HepG2 (cell line): ENCODE measurements around the gene SEPTIN12. TPM values are rescaled to one million over a fixed set of nuclear protein-coding genes. Genes with fewer than 3 reads are reported as not detected.
A peak's percentile ranks its signal among the peaks of the same experiment; 100 is the strongest.

Experiments used
- ATAC-seq: fragments of 200-7000 bp; cut with Tn5 transposase; 3 replicates; pipeline ENCODE4 v1.9.1; 2020; ENCODE audit warnings: mild to moderate bottlenecking, moderate library complexity
- BruUV-seq: library from RNA; stranded (reverse); fragments of 400-500 nt; replicated peaks from 2 replicates; lab custom pipeline; 2021; lab: Mats Ljungman, UMichigan
- CTCF ChIA-PET: fragments of 300-600 bp; formaldehyde crosslinking; extraction: SDS; loops from one replicate; lab custom pipeline; 2021; ENCODE audit warnings: low total read pairs, inconsistent platforms, low intra/inter-chr PET ratio; lab: Yijun Ruan, JAX
- POLR2A ChIA-PET: fragments of 350-600 bp; sonication (Branson Sonifier 250); formaldehyde crosslinking; loops from one replicate; lab custom pipeline; 2020; ENCODE audit warnings: antibody characterized with exemption, inconsistent platforms; lab: Yijun Ruan, JAX
- DNase-seq: peaks from one replicate; pipeline ENCODE4 v3.0.0-alpha.2; 2015; ENCODE audit warnings: low spot score
- FAIRE-seq: peaks from 3 replicates; lab custom pipeline; 2011; peaks lifted over from hg19 to GRCh38; lab: Jason Lieb, UNC
- H2AFZ ChIP-seq: one replicate; pipeline ENCODE4 v1.6.1; 2011; ENCODE audit warnings: low read length, inconsistent platforms
- H3K27ac ChIP-seq: fragments of 300-600 bp; 3 replicates; pipeline ENCODE4 v1.8.0; 2011; ENCODE audit warnings: mixed run types, mild to moderate bottlenecking, mixed read lengths, low read length, inconsistent platforms; ENCODE audit not compliant: insufficient read depth; ENCODE audit errors: extremely low read length
- H3K27me3 ChIP-seq, 2 experiments: fragments of 200-600 bp in 1 of 2; 2 replicates in 1 of 2; 3 replicates in 1 of 2; pipeline versions ENCODE4 v1.6.0 to v1.8.0; 2011; ENCODE audit warnings: low read length in 2 of 2, mild to moderate bottlenecking in 2 of 2, moderate library complexity in 2 of 2, inconsistent platforms in 1 of 2; ENCODE audit not compliant: insufficient read depth in 2 of 2, control insufficient read depth in 1 of 2
- H3K36me3 ChIP-seq, 2 experiments: fragments of 200-600 bp in 1 of 2; replicated peaks in 1 of 2; 2 replicates in 1 of 2; 3 replicates in 1 of 2; pipeline versions ENCODE4 v1.5.1 to v1.8.0; 2011; ENCODE audit warnings: low read length in 2 of 2, inconsistent platforms in 1 of 2; ENCODE audit not compliant: insufficient read depth in 2 of 2, control insufficient read depth in 1 of 2
- H3K4me1 ChIP-seq: 2 replicates; pipeline ENCODE4 v1.5.1; 2012; ENCODE audit warnings: low read length, inconsistent platforms; ENCODE audit not compliant: insufficient read depth
- H3K4me2 ChIP-seq: 2 replicates; pipeline ENCODE4 v1.6.0; 2011; ENCODE audit warnings: low read depth, low read length, inconsistent platforms
- H3K4me3 ChIP-seq, 3 experiments: fragments of 200-600 bp in 1 of 3; sonication (generic), shearing (Covaris generic) in 1 of 3; replicated peaks in 1 of 3; 2 replicates each; pipeline ENCODE4 v1.5.1; 2011 to 2016; ENCODE audit warnings: low read length in 3 of 3, inconsistent platforms in 2 of 3, low read depth in 2 of 3, mild to moderate bottlenecking in 2 of 3, control low read depth in 1 of 3, mixed read lengths in 1 of 3; ENCODE audit not compliant: insufficient read depth in 1 of 3
- H3K79me2 ChIP-seq: one replicate; pipeline ENCODE4 v1.6.1; 2011; ENCODE audit warnings: low read length, inconsistent platforms; ENCODE audit not compliant: insufficient read depth
- H3K9ac ChIP-seq: 2 replicates; pipeline ENCODE4 v1.6.0; 2011; ENCODE audit warnings: mild to moderate bottlenecking, low read depth, low read length, inconsistent platforms; ENCODE audit not compliant: insufficient read depth
- H3K9me3 ChIP-seq: 2 replicates; pipeline ENCODE4 v1.5.1; 2012; ENCODE audit warnings: mild to moderate bottlenecking, low read length
- H4K20me1 ChIP-seq: 2 replicates; pipeline ENCODE4 v1.6.0; 2011; ENCODE audit warnings: inconsistent platforms, mild to moderate bottlenecking, low read length, moderate library complexity; ENCODE audit not compliant: insufficient read depth
- HNRNPH1 ChIP-seq: fragments of 200-400 bp; formaldehyde crosslinking; optimal IDR thresholded peaks from 2 replicates; pipeline ENCODE3; 2017; ENCODE audit warnings: mild to moderate bottlenecking, low read depth, low read length
- KDM5A ChIP-seq: fragments of 200-600 bp; sonication (generic); IDR thresholded peaks from 2 replicates; pipeline ENCODE4 v1.7.0; 2018; ENCODE audit warnings: antibody characterized with exemption, mild to moderate bottlenecking, low read length, borderline replicate concordance
- KLF16 ChIP-seq, 2 experiments: sonication (generic) in 1 of 2; formaldehyde crosslinking in 1 of 2; IDR thresholded peaks; 2 replicates each; pipeline versions ENCODE4 v1.6.1 to v1.8.0; 2016 to 2023; ENCODE audit warnings: missing genetic modification reagents in 2 of 2, missing compliant biosample characterization in 1 of 2
- PRMT3 ChIP-seq: sonication (generic); formaldehyde crosslinking; IDR thresholded peaks from 2 replicates; pipeline ENCODE4 v1.8.1; 2022; ENCODE audit warnings: low read depth, mild to moderate bottlenecking, moderate library complexity, missing genetic modification reagents, borderline replicate concordance
- RARG ChIP-seq: sonication (generic); formaldehyde crosslinking; IDR thresholded peaks from 2 replicates; pipeline ENCODE4 v1.4.0; 2020; ENCODE audit warnings: low read depth, mild to moderate bottlenecking, missing genetic modification reagents
- SOX6 ChIP-seq, 2 experiments: fragments of 450-650 bp in 1 of 2; sonication (generic) in 1 of 2; formaldehyde crosslinking in 1 of 2; IDR thresholded peaks; 2 replicates each; pipeline versions ENCODE4 v1.4.0 to v1.6.1; 2017 to 2020; ENCODE audit warnings: antibody characterized with exemption in 1 of 2, mild to moderate bottlenecking in 1 of 2, missing genetic modification reagents in 1 of 2
- SP2 ChIP-seq: sonication (generic); formaldehyde crosslinking; IDR thresholded peaks from 2 replicates; pipeline ENCODE4 v1.5.1; 2020; ENCODE audit warnings: mild to moderate bottlenecking, missing genetic modification reagents
- U2AF1 ChIP-seq: fragments of 200-400 bp; formaldehyde crosslinking; optimal IDR thresholded peaks from 2 replicates; pipeline ENCODE3; 2017; ENCODE audit warnings: mild to moderate bottlenecking, low read depth, low read length
- ZFP82 ChIP-seq: sonication (generic); formaldehyde crosslinking; IDR thresholded peaks from 2 replicates; pipeline ENCODE4 v1.5.1; 2020; ENCODE audit warnings: mild to moderate bottlenecking, missing genetic modification reagents, borderline replicate concordance
- ZMAT3 ChIP-seq: sonication (generic); formaldehyde crosslinking; conservative IDR thresholded peaks from 2 replicates; pipeline ENCODE4 v1.7.0; 2021; ENCODE audit warnings: missing genetic modification reagents
- ZMYM4 ChIP-seq: sonication (generic); formaldehyde crosslinking; IDR thresholded peaks from 2 replicates; pipeline ENCODE4 v1.8.1; 2023; ENCODE audit warnings: mild to moderate bottlenecking, missing genetic modification reagents
- ZNF441 ChIP-seq: sonication (generic); formaldehyde crosslinking; IDR thresholded peaks from 2 replicates; pipeline ENCODE4 v1.7.0; 2021; ENCODE audit warnings: missing genetic modification reagents, borderline replicate concordance
- ZNF761 ChIP-seq: sonication (generic); formaldehyde crosslinking; conservative IDR thresholded peaks from 2 replicates; pipeline ENCODE4 v1.4.0; 2020; ENCODE audit warnings: mild to moderate bottlenecking, missing genetic modification reagents
- ZNF816 ChIP-seq: sonication (generic); formaldehyde crosslinking; IDR thresholded peaks from 2 replicates; pipeline ENCODE4 v1.8.0; 2022; ENCODE audit warnings: missing genetic modification reagents, mild to moderate bottlenecking, borderline replicate concordance
- WGBS: methylation state at CpG from one replicate; pipeline ENCODE4 v1.1.6; 2017; ENCODE audit warnings: low lambda C conversion rate; 5-methylcytosine and 5-hydroxymethylcytosine counted together
- in situ Hi-C: cut with HindIII; loops from 2 replicates; pipeline ENCODE4 v1.10.0; 2017; ENCODE audit warnings: low pct_unique_long_range_greater_than_20kb; ENCODE audit not compliant: extremely low pct_ligation_motif_present
- intact Hi-C: fragments of 100-400 bp; cut with micrococcal nuclease; formaldehyde crosslinking; loops from one replicate; pipeline ENCODE4 v1.10.0; 2022; ENCODE audit not compliant: unreplicated experiment
- polyA plus RNA-seq, 8 experiments: library from polyadenylated mRNA; depleted of rRNA in 3 of 8; stranded (reverse) in 7 of 8; unstranded in 1 of 8; fragments of >200 nt; fragmentation: Illumina TruSeq in 4 of 8; extraction: Trizol in 4 of 8; gene quantifications; 2 replicates each; pipeline versions ENCODE4 v1.2.1 to v1.2.3, GENCODE V29; 2011 to 2016; ENCODE audit warnings: low read depth in 4 of 8, missing spikeins in 1 of 8, mixed read lengths in 1 of 8; ENCODE audit not compliant: insufficient read depth in 1 of 8
- total RNA-seq, 5 experiments: library from RNA; depleted of rRNA; stranded (reverse); fragments of >200 nt; fragmentation: Illumina TruSeq; extraction: Trizol; gene quantifications; 2 replicates each; pipeline ENCODE4 v1.2.3, GENCODE V29; 2016; ENCODE audit warnings: low read depth in 1 of 5
- TF ChIP-seq, protein P1 (sequence below): sonication (generic); formaldehyde crosslinking; IDR thresholded peaks from 2 replicates; pipeline ENCODE4 v1.5.1; 2020; ENCODE audit warnings: missing genetic modification reagents, mild to moderate bottlenecking, borderline replicate concordance
- TF ChIP-seq, protein P2 (sequence below): sonication (generic); formaldehyde crosslinking; IDR thresholded peaks from 2 replicates; pipeline ENCODE4 v1.4.0; 2020; ENCODE audit warnings: mild to moderate bottlenecking, missing genetic modification reagents
- TF ChIP-seq, protein P3 (sequence below): sonication (generic); formaldehyde crosslinking; IDR thresholded peaks from 2 replicates; pipeline ENCODE4 v1.8.1; 2023; ENCODE audit warnings: mild to moderate bottlenecking, missing genetic modification reagents, borderline replicate concordance

SEPTIN12 gene
- total and polyA plus RNA-seq, 2 of the 13 experiments (the other 11 are each of a cell fraction or from before 2014, with no cell fraction given) = 0.22 TPM; not detected in 1

DNA sequence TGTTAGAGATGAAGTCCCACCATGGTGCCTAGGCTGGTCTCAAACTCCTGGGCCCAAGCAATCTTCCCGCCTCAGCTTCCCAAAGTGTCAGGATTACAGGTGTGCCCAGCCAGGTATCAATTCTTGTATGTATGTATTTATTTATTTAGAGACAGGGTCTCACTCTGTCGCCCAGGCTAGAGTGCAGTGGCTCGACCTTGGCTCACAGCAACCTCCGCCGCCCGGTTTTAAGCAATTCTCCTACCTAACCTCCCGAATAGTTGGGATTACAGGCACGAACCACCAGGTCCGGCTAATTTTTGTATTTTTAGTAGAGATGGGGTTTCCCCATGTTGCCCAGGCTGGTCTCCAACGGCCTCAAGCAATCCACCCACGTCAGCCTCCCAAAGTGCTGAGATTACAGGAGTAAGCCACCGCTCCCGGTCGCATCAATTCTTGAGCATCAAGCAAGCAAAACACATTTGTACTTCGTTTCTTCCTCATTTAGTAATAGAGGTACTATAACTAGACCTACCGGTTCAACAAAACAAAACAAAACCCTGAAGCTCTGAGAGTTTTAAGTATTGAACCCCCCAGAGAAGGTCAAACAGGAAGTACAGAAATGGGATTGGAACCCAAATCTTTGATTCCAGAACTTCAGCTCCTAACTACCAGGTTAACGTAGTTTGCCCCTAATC lies 20.1 kb downstream of the SEPTIN12 start:
- Histone ChIP-seq H3K36me3 (peaks cover 5 to 17% of the 10 kb centered on the region in 2 experiments; a peak in 3 of 5 replicates), H3K27ac (peak overlapping the region; percentile 77), H3K79me2 (peaks cover 19% of the 10 kb centered on the region), H3K9ac (peak overlapping the region; percentile 92), H3K4me1 (peaks cover 52% of the 10 kb centered on the region), H4K20me1 (no peaks in the 10 kb centered on the region), H2AFZ (peak overlapping the region; percentile 60), H3K4me2 (peak overlapping the region; percentile 99), H3K9me3 (no peaks in the 10 kb centered on the region), H3K27me3 (no peaks in the 10 kb centered on the region; a peak in 2 of 5 replicates), H3K4me3 (peak overlapping the region; percentile 79 to 92 (median 91))
- BruUV-seq = no TSS peak
- ATAC-seq (0 out of 3 replicates have a peak, but pooled peaks have one; percentile 3), DNase-seq (no peak), FAIRE-seq (no peak)
- ChIA-PET POLR2A (interaction anchor here (0.8 to 3.1 kb wide), 16 partner anchors 11 to 190 kb away, joined by 3 to 40 read pairs (median 4); partner anchors contain the start of genes ANKS3, DNAAF8, PPL and ROGDI), CTCF (no interaction called here)
- in situ Hi-C loops (no loop called here), intact Hi-C loops (loop anchor here (2.0 to 5.0 kb wide), 3 partner anchors 35 to 191 kb away; partner anchors contain the start of genes ROGDI and SEC14L5)
- 4% methylated on average over 16 of the region's 17 CpGs for WGBS
- TF ChIP-seq RARG (CRISPR knock-in tag) (0 out of 2 replicates have a peak, but pooled peaks have one; percentile 53), ZFP82 (CRISPR knock-in tag) (peak; percentile 17; the same call in 1 of the 2 replicates), ZNF816 (CRISPR knock-in tag) (peak; percentile 77), HNRNPH1 (no peak), SOX6 (IDR thresholded peaks at IDR 0.05) (no peak), SOX6 (CRISPR knock-in tag; IDR thresholded peaks at IDR 0.05) (no peak), KLF16 (CRISPR knock-in tag; IDR thresholded peaks at IDR 0.05) (no peak), ZNF441 (CRISPR knock-in tag) (no peak), U2AF1 (no peak), SP2 (CRISPR knock-in tag) (0 out of 2 replicates have a peak, but pooled peaks have one; percentile 12), KDM5A (peak; percentile 66; the same call in 1 of the 2 replicates), PRMT3 (0 out of 2 replicates have a peak, but pooled peaks have one; percentile 56), ZMYM4 (no peak), ZNF761 (CRISPR knock-in tag) (no peak), ZMAT3 (CRISPR knock-in tag) (0 out of 2 replicates have a peak, but pooled peaks have one; percentile 14)
- TF ChIP-seq, protein P1, sequence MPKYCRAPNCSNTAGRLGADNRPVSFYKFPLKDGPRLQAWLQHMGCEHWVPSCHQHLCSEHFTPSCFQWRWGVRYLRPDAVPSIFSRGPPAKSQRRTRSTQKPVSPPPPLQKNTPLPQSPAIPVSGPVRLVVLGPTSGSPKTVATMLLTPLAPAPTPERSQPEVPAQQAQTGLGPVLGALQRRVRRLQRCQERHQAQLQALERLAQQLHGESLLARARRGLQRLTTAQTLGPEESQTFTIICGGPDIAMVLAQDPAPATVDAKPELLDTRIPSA = 0 out of 2 replicates have a peak, but pooled peaks have one; percentile 62
- TF ChIP-seq, protein P2, sequence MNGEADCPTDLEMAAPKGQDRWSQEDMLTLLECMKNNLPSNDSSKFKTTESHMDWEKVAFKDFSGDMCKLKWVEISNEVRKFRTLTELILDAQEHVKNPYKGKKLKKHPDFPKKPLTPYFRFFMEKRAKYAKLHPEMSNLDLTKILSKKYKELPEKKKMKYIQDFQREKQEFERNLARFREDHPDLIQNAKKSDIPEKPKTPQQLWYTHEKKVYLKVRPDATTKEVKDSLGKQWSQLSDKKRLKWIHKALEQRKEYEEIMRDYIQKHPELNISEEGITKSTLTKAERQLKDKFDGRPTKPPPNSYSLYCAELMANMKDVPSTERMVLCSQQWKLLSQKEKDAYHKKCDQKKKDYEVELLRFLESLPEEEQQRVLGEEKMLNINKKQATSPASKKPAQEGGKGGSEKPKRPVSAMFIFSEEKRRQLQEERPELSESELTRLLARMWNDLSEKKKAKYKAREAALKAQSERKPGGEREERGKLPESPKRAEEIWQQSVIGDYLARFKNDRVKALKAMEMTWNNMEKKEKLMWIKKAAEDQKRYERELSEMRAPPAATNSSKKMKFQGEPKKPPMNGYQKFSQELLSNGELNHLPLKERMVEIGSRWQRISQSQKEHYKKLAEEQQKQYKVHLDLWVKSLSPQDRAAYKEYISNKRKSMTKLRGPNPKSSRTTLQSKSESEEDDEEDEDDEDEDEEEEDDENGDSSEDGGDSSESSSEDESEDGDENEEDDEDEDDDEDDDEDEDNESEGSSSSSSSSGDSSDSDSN (CRISPR knock-in tag) = no peak
- TF ChIP-seq, protein P3, sequence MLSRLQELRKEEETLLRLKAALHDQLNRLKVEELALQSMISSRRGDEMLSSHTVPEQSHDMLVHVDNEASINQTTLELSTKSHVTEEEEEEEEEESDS (CRISPR knock-in tag) = no peak
